ENCODE data around the gene MDFIC.

The MDFIC gene

GRCh38 chr7:115068220-115068619 is 146.3 kb downstream of the MDFIC start:
- TF ChIP-seq CTCF (IDR thresholded peaks at IDR 0.05; ENCODE audit: low read depth, low read length): no peak
- Histone ChIP-seq H3K36me3 (no peaks in the 10 kb centered on the region), H3K27ac (no peak overlapping the region), H3K27me3 (ENCODE audit: insufficient read depth, low read depth, severe bottlenecking) (no peaks in the 10 kb centered on the region), H3K9me3 (ENCODE audit: severe bottlenecking) (no peaks in the 10 kb centered on the region), H3K4me3 (ENCODE audit: low read depth, low read length) (no peak overlapping the region)
- no peak for DNase-seq
